GM19023 (cell line): ENCODE measurements around the gene NTN5.

Source experiments
- ATAC-seq: cut with Tn5 transposase; IDR thresholded peaks from one replicate; pipeline ENCODE4 v1.9.1; 2021; ENCODE audit warnings: mild to moderate bottlenecking, moderate library complexity; ENCODE audit not compliant: unreplicated experiment

NTN5 gene

GRCh38 chr19:48631225-48631624 is 41.6 kb downstream of the NTN5 start:
- ATAC-seq: no peak

DNA sequence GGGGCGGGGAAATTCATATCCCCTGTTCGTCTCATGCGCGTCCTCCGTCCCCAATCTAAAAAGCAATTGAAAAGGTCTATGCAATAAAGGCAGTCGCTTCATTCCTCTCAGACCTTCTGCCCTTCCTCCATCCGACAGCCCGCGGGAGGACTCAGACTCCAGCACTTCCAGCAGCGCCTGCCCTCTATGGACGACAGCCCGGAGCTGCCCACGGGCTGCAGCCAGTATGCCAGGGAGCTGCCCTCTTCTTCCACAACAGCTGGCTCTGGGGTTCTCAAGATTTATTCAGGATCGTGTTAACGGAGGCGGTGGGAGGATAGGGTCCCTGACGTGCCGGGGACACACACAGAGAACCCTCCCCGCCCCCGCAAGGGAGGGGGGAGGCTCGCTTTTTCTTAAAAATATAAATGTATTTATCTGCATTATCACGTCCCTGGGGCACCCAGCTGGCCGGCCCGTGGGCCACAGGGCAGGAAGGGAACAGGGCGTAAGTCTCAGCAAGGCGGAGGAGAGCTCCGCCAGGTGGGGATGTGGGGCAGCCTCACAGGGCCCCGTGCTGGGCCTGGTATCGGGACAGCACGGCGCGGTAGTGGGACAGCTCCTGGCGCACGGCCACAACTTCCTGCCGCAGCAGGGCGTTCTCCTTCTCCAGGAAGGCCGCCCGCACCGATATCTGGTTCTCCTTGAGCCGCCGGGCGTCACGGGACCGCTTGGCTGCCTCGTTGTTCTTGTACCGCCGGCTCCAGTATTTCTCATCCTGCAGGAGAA is 42.3 kb downstream of the NTN5 start:
- ATAC-seq: no peak

DNA sequence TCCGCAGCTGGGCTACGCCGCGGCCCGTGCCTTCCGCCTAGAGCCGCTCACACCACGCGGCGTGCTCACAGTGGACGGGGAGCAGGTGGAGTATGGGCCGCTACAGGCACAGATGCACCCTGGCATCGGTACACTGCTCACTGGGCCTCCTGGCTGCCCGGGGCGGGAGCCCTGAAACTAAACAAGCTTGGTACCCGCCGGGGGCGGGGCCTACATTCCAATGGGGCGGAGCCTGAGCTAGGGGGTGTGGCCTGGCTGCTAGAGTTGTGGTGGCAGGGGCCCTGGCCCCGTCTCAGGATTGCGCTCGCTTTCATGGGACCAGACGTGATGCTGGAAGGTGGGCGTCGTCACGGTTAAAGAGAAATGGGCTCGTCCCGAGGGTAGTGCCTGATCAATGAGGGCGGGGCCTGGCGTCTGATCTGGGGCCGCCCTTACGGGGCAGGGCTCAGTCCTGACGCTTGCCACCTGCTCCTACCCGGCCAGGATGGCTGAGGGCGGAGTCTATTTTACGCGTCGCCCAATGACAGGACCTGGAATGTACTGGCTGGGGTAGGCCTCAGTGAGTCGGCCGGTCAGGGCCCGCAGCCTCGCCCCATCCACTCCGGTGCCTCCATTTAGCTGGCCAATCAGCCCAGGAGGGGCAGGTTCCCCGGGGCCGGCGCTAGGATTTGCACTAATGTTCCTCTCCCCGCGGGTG is 43.1 kb downstream of the NTN5 start:
- no peak for ATAC-seq

DNA sequence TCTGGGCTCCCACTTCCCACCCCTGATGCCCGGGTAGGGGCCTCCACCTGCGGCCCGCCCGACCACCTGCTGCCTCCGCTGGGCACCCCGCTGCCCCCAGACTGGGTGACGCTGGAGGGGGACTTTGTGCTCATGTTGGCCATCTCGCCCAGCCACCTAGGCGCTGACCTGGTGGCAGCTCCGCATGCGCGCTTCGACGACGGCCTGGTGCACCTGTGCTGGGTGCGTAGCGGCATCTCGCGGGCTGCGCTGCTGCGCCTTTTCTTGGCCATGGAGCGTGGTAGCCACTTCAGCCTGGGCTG is 43.6 kb downstream of the NTN5 start:
- ATAC-seq: no peak

DNA sequence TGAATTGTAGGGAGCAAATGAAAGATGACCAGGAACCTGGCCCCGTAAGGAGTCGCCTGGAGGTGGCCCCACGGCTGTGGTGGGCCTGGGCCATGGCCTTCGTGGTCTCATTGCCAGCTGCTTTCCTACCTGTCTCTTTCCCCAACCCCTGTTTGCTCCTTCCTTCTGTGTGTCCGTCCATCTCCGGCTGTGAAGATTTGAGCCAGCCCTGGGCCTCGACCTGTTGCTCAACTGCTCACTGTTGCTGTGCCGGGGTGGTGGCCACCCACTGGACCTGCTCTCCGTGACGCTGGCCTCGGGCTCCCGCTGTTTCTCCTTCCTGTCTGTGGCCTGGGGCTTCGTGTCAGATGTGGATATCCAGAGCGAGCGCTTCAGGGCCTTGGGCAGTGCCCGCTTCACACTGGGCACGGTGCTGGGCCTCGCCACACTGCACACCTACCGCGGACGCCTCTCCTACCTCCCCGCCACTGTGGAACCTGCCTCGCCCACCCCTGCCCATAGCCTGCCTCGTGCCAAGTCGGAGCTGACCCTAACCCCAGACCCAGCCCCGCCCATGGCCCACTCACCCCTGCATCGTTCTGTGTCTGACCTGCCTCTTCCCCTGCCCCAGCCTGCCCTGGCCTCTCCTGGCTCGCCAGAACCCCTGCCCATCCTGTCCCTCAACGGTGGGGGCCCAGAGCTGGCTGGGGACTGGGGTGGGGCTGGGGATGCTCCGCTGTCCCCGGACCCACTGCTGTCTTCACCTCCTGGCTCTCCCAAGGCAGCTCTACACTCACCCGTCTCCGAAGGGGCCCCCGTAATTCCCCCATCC is 44.1 kb downstream of the NTN5 start:
- no peak for ATAC-seq

DNA sequence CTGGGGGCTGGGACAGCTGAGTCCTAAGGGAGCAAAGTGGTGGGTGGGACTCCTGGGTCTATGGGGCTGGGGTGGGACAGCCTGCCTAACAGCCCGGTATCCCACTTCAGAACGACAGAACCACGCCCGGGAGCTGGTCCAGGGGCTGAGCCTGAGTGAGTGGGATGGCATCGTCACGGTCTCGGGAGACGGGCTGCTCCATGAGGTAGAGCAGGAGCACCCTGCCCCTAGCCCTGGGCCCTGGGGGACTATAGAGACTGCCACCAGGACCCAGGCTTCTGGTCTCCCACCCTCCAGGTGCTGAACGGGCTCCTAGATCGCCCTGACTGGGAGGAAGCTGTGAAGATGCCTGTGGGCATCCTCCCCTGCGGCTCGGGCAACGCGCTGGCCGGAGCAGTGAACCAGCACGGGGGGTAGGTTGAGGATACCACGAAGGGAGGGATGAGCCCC is 44.9 kb downstream of the NTN5 start:
- no peak for ATAC-seq

- ATAC-seq: no peak
Observed at GRCh38 chr19:48627201-48627864, 45.5 kb downstream of the NTN5 start.

GRCh38 chr19:48625891-48626327 is 46.9 kb downstream of the NTN5 start:
- no peak for ATAC-seq

- no peak for ATAC-seq
Observed at GRCh38 chr19:48624791-48625723, 47.8 kb downstream of the NTN5 start.

- peak; percentile 69 for ATAC-seq
Observed at GRCh38 chr19:48624067-48624594, 48.7 kb downstream of the NTN5 start.

DNA sequence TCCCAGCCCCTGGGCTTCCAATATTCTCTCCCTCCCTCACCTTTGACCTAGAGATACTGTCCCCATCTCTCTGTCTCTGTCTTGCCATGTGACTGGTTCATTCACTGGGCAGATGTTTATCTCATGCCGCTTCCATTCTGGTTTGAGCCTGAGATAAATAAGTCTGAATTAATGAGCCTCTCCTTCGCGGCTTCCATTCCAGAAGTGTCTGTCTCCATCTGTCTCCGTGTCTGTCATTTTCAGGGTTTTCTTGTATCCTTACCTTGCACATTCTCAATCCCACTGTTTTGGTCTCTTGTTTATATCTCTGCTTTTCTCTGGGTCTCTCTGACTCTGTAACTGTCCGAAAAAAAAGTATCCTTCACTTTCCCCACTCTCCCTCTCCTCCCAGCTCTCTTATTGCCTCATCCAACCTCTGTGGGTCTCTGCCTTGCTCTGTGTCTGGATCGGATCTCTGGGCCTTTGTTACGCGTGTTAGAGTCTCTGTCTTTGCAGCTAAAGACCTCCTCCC is 49.2 kb downstream of the NTN5 start:
- ATAC-seq: no peak

- no peak for ATAC-seq
Observed at GRCh38 chr19:48619692-48620585, 52.9 kb downstream of the NTN5 start.

GRCh38 chr19:48618916-48619691 is 53.7 kb downstream of the NTN5 start, which contains the start of the genes RPL18 and SPHK2:
TSS of gene RPL18 (minus strand) at chr19:48619178. CDS start at chr19:48619143, 35 bp downstream.
TSS of gene SPHK2 (plus strand) at chr19:48619506. CDS start at chr19:48620515, 1,009 bp downstream.
- ATAC-seq: peak; percentile 81

DNA sequence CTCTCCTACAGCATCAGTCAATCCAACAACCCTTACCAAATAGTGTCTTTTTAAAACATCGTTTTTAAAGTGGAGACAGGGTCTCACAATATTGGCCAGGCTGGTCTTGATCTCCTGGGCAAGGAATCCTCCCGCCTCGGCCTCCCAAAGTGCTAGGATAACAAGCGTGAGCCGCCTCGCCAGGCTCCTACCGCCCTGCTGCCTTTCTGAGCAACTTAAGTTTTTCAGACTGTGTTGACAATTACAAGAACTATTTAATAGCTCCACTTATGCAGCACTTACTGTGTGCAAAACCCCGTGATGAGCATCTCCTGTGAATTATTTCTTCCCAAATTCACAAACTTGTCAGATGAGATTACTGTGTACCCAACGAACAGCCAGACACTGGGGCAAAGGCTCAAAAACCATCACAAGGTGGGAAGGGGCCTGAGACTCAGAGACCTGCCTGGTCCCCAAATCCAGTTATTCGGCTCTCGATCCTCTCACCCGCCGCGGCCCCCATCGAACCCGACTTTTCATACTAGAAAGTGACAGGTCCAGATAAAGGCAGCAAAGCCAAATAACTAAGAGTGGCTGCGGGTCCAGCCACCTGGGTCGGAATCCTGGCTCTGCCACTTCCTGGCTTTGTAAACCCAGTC is 54.4 kb downstream of the NTN5 start:
- ATAC-seq: no peak

DNA sequence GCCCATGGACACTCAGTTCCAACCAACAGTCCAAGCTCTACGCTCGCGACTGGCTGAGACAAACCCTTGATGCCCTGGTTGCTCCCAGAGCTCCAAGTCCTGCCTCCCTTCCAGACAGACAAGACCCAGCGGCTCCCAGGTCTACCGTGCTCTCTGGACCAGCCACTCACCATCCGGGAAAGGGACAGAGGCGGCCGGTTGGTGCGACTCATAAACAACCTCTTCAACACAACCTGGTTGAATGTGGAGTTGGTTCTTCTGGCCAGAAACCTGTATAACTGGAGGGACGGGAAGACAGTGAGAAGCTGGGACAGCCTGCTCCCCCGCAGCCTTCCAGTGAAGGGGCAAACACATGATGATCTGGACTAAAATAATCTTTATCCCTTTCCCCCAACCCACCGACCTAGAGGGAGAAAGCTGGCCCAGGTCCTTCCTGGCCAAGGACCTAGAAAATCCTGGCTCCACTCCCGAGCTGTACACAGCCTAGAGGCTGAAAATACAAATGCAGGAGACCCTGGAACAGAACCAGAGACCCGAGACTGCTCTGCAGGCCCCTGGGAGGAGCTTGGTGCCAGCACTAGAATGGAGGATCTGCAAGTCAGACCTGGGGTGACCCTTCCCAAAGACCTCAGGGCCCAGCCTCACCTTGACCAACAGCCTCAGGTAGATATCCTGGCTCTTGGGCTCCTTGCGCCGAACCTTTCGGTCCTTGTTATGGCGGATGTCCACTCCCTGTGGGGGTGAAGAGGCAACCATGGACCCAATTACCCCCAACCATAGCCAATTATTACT is 55.5 kb downstream of the NTN5 start:
- no peak for ATAC-seq

DNA sequence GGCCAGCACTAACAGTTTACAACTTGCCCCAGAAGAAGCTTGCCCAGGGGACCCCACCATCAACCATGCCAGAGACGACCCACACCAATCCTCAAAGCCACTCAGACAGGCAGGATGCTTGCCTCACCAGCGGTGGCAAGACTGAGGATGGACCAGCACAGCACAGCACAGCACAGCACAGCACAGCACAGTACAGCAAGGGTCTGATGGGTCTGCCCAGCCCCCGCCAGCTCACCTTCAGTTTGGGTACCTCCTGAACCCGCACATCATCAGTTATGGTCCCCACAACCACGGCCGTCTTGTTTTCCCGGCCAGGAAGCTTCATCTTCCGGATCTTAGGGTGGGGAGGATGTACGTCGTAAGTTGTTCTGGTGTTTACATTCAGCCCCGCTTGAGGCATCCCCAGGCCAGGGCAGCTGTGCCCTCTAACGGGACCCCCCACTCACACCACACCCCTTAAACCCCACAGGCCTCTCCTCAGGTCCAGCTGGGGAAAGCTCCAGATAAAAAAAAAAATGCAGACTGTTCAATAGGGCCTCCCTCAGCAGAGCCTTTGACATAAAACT is 56.2 kb downstream of the NTN5 start:
- ATAC-seq: no peak
